Neural crest cell (in vitro differentiated cells): ENCODE results near the gene C19orf47. TPM values are rescaled to one million over a fixed set of nuclear protein-coding genes. Genes with fewer than 3 reads are reported as not detected.

Experiments
- DNase-seq: peaks from one replicate; pipeline ENCODE4 v3.0.0; 2021; ENCODE audit warnings: low read depth, mixed read lengths, low spot score
- H3K27ac Mint-ChIP-seq: one replicate; pipeline ENCODE4 v1.8.0; 2021; ENCODE audit warnings: mild to moderate bottlenecking, mixed read lengths; ENCODE audit not compliant: unreplicated experiment
- H3K27me3 Mint-ChIP-seq: 2 replicates; pipeline ENCODE4 v1.8.0; 2021; ENCODE audit warnings: low read depth, mild to moderate bottlenecking, mixed read lengths
- H3K36me3 Mint-ChIP-seq: 2 replicates; pipeline ENCODE4 v1.8.0; 2021; ENCODE audit warnings: low read depth, mild to moderate bottlenecking, mixed read lengths
- H3K4me1 Mint-ChIP-seq: 2 replicates; pipeline ENCODE4 v1.8.0; 2021; ENCODE audit warnings: mixed read lengths
- H3K4me3 Mint-ChIP-seq: one replicate; pipeline ENCODE4 v1.8.0; 2021; ENCODE audit warnings: mild to moderate bottlenecking, mixed read lengths
- H3K9me3 Mint-ChIP-seq: 2 replicates; pipeline ENCODE4 v1.8.0; 2021; ENCODE audit warnings: mixed read lengths
- total RNA-seq: library from RNA; stranded (reverse); gene quantifications from 2 replicates; pipeline ENCODE4 v1.2.1, GENCODE V29; 2021
- TF ChIP-seq, protein P1 (sequence below): fragments of 200-600 bp; sonication (generic); conservative IDR thresholded peaks from 2 replicates; pipeline ENCODE4 v1.5.0; 2021; ENCODE audit warnings: antibody characterized with exemption, mild to moderate bottlenecking

The C19orf47 gene
- total RNA-seq, 1 donor from 2014 or later, result 19.0 TPM

DNA sequence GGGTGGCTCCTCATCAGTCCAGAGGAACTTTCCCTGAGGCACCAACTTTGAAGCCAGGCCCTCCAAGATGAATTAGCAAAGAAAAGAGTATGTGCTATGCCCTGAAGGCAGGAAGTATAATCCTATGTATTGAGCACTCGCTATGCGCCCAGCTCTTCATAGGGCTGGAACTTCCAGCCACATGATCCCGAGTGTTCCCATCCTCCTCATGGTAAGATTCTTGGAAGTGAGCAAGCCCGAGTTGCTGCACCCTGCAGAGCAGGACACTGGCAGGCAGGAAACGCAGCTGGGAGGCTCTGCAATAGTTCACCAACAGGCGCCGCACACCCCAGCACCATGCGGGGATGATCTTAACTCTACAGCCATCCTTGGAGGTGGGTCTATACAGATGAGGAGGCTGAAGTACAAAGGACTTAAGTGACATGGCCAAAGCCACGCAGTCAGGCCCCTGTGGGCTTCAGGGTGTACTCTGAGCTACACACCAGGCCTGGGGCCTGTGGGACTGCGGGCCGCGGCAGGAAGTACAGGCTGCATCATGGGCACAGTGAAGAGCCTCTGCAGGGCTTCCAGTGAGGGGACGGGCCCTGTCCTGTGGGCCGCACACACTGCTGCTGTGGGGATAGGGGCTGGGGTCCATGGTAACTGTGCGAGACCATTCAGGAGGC, 25.1 kb downstream of the C19orf47 start:
- Mint-ChIP-seq H3K4me1 (no peaks in the 10 kb centered on the region), H3K4me3 (no peak overlapping the region), H3K36me3 (peaks cover 2% of the 10 kb centered on the region), H3K27me3 (no peaks in the 10 kb centered on the region), H3K27ac (no peak overlapping the region), H3K9me3 (no peaks in the 10 kb centered on the region)
- no peak for DNase-seq
- TF ChIP-seq, protein P1, sequence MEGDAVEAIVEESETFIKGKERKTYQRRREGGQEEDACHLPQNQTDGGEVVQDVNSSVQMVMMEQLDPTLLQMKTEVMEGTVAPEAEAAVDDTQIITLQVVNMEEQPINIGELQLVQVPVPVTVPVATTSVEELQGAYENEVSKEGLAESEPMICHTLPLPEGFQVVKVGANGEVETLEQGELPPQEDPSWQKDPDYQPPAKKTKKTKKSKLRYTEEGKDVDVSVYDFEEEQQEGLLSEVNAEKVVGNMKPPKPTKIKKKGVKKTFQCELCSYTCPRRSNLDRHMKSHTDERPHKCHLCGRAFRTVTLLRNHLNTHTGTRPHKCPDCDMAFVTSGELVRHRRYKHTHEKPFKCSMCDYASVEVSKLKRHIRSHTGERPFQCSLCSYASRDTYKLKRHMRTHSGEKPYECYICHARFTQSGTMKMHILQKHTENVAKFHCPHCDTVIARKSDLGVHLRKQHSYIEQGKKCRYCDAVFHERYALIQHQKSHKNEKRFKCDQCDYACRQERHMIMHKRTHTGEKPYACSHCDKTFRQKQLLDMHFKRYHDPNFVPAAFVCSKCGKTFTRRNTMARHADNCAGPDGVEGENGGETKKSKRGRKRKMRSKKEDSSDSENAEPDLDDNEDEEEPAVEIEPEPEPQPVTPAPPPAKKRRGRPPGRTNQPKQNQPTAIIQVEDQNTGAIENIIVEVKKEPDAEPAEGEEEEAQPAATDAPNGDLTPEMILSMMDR, result no peak

DNA sequence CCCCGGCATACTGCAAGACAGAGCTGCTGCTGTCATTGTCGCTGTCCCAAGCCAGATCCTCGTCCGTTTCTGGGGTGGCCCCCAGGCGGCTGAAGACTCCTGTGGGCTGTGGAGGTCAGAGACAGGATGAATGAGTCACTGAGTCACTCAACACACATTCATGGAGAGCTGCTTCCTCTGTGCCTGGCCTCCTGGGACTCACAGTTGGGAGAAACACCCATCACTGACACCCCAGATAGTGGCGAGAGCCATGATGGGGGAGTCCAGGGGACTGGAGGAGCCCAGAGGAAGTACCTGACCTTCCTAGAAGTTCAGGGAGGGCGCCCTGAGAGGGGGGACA, 26.0 kb downstream of the C19orf47 start:
- no peak for DNase-seq
- Mint-ChIP-seq H3K27me3 (no peaks in the 10 kb centered on the region), H3K9me3 (no peaks in the 10 kb centered on the region), H3K4me1 (no peaks in the 10 kb centered on the region), H3K36me3 (peaks cover 2% of the 10 kb centered on the region), H3K4me3 (no peak overlapping the region), H3K27ac (peak overlapping the region; percentile 92)
- TF ChIP-seq, protein P1, result no peak

DNA sequence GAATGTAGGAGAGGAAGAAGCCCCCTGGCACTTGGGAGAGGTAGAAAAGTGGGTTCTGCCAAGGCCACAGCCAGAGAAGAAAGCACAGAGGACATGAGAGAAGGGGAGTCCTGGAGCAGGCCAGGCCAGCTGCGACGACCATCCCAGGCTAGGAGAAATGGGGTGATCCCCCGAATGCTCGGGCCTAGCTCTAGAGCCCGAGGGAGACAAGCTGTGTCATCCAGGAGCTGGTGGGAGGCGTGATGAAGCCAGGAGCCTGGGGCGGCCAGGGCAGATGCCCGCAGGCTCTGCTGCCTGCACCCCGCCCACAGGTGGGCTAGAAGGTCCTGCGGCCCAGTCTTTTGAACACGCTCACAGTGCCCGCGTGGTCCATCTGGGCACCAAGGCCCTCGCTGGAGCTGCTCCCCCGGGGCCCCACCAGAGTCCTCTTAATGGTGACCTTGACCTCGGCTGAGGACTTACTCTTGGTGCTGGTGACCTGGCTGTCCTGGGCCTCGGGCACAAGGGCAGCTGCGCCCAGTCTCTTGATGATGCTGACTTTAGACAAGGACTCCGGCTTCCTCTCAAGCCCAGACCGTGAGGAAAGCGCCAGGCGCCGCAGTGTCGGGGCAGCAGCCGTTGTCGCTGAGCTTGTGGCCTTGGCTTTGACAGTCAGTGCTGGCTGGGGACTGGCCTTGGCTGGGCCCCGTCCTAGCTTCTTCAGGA, 26.5 kb downstream of the C19orf47 start:
- no peaks in the 10 kb centered on the region for H3K27me3 Mint-ChIP-seq
- no peaks in the 10 kb centered on the region for H3K4me1 Mint-ChIP-seq
- peaks cover 2% of the 10 kb centered on the region for H3K36me3 Mint-ChIP-seq
- no peaks in the 10 kb centered on the region for H3K9me3 Mint-ChIP-seq
- no peak for DNase-seq
- H3K27ac Mint-ChIP-seq, result no peak overlapping the region
- no peak overlapping the region for H3K4me3 Mint-ChIP-seq
- TF ChIP-seq, protein P1, result no peak

DNA sequence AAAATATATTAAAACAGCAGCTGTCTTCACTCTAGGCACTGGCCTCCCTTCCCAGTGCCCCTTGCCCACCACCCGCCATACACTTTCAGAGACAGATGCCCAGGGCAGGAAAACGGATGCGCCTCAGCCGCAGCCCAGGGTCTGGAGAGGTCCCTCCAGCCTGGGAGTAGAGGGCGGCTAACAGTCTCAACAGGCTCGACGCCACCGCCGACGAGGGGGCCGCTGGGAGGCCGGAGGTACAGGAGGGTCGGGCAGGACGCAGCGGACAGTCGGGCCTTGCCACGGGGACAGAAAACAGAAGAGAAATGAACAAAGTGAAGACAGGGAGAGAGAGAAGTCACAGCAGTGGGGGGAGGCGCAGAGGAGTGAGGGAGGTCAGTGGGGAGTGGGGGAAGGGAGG, 27.1 kb downstream of the C19orf47 start:
- Mint-ChIP-seq H3K4me3 (no peak overlapping the region), H3K36me3 (peaks cover 2% of the 10 kb centered on the region), H3K27ac (no peak overlapping the region), H3K9me3 (no peaks in the 10 kb centered on the region), H3K4me1 (no peaks in the 10 kb centered on the region), H3K27me3 (no peaks in the 10 kb centered on the region)
- no peak for DNase-seq
- TF ChIP-seq, protein P1, result no peak

DNA sequence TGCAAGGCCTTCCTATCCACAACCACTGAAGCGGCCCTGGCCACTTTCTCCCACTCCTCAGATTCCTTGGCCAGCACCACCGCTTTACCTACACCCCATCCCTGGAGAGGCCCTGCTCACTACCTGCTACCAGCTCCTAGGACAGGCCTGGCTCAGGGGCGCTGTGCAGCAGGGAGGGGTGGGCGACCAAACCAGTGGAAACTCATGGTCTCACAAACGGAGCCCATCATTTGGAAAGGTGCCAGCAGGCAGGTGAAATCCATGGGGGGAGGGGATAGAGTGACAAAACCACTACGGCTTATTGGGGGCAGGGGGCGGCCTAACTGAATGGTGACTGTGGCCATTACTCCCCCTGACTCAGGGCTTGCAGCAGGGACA, 27.6 kb downstream of the C19orf47 start:
- DNase-seq, result no peak
- no peak overlapping the region for H3K4me3 Mint-ChIP-seq
- H3K27me3 Mint-ChIP-seq, result no peaks in the 10 kb centered on the region
- TF ChIP-seq, protein P1, result no peak
- peaks cover 2% of the 10 kb centered on the region for H3K36me3 Mint-ChIP-seq
- peak overlapping the region; percentile 67 for H3K27ac Mint-ChIP-seq
- no peaks in the 10 kb centered on the region for H3K4me1 Mint-ChIP-seq
- H3K9me3 Mint-ChIP-seq, result no peaks in the 10 kb centered on the region
